NCI-H1092 treated with DMSO at 0.1 percent for 48 hours (cell line): Measurements from ENCODE around the gene PERCC1.
"Not testable (repeated sequence)": the region's sequence is repeated elsewhere in the genome, so short reads cannot be mapped to it uniquely, and the experiment has no call there.

Source experiments
- DNase-seq: peaks from one replicate; lab custom pipeline; 2025; lab: John Stamatoyannopoulos, UW

PERCC1 gene

GRCh38 chr16:1434644-1435592, 4.0 kb downstream of the PERCC1 start:
- DNase-seq: no peak

GRCh38 chr16:1435921-1436697, 5.2 kb downstream of the PERCC1 start:
- no peak for DNase-seq

DNA sequence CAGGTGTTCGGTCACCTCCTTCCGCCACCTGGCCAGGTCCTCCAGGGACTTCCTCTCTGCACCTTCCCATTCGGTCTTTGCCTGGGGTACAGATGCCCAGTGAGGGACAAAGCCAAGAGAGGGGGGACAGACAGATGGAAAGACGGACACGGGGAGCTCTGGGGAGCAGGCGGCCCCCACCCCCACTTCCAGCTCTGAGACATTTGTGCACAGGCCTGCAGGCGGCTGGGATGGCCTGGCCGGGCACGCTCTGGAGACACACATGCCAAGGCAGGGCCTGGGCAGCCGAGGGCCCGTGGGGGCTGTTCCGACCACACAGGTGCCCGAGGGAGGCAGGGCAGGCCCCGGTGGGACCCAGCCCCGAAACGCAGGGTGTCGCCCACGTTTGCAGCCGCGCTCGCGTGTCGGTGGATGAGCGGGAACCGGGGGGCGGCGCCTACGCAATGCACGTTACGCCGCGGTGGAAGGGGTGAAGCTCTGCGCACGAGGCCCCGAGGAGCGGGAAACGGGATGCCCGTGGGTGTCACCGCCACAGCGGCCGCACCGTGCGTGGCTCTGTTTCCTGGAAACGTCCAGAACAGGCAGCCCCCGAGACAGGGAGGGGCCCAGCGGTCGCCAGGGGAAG, 6.0 kb downstream of the PERCC1 start:
- DNase-seq: no peak

GRCh38 chr16:1437606-1438005, 6.7 kb downstream of the PERCC1 start:
- no peak for DNase-seq

- DNase-seq: peak; percentile 54
Measured at GRCh38 chr16:1438229-1439057, 7.6 kb downstream of the PERCC1 start.

DNA sequence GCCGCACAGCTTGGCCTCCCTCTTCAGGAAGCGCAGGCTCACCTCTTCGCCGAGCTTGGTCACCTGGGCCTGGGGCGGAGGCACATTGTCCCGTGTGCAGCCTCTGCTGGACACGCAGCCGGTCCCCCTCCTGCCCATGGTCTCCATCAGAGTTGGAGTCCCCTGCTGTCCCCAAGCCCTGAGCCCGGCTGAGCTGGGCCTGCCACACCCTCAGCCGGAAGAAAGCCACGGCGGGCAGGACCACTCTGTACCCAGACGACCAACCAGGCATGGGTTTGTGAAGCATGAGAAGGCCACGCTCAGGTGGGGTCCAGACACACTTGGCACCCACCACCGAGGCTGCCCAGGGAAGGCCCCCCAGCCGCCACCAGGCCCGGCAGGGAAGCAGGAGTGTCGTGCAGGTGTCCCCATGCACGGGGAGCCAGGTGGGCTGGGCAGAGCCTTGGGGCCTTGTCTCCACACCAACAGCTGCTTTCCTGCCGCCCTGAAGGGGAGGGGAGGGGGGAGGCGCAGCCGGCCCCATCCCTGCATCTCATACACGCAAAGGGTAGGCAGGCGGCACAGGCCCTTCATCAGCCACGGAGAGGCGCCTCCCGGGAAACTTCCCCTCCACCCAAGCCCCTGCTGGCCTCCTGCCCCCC, 8.3 kb downstream of the PERCC1 start:
- DNase-seq: no peak

- not testable (repeated sequence) for DNase-seq
Measured at GRCh38 chr16:1439699-1440074, 8.8 kb downstream of the PERCC1 start.

DNA sequence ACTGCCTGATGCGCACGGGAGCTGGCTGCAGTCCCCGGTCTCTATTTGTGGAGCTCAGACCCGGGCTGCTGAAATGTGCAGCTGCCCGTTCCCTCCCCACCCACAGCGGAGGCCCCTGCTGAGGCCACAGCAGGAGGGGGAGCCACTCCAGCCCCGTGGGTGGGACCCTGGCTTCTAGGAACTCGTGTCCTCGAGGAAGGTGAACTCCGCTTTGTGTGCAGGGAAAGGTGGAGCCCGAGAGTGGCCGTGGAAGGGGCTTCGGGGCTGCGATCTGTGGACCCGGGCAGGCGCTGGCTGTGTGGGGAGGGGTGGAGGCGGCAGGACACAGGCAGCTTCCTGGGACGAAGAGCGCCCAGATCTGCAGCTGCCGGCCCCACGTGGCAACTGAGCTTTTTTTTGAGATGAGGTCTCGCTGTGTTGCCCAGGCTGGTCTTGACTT, 10.5 kb downstream of the PERCC1 start:
- DNase-seq: no peak

DNA sequence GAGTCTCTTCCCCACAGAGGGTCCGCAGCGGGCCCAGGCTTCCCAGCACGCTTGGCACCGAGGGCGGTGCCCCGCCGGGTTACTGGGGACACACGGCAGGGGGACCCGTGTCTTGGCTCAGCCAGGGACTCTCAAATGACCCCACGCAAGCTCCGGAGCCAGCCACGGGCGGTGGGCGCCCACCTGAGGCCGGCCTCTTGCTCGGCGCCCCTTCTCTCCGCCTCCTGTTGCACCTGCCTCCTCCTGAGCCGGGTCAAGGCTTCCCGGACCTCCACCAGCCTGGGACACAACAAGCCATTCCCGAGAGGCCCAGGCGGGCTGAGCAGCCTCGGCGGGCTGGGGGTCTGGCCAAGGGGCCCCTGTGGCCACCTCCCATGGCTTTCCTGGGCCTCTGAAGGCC, 11.8 kb downstream of the PERCC1 start:
- no peak for DNase-seq

- DNase-seq: no peak
Measured at GRCh38 chr16:1443403-1443973, 12.6 kb downstream of the PERCC1 start.

GRCh38 chr16:1443980-1444729, 13.3 kb downstream of the PERCC1 start, which contains the start of gene CCDC154:
TSS of gene CCDC154 (minus strand) at chr16:1444556. CDS start at chr16:1444322, 234 bp downstream.
- no peak for DNase-seq

DNA sequence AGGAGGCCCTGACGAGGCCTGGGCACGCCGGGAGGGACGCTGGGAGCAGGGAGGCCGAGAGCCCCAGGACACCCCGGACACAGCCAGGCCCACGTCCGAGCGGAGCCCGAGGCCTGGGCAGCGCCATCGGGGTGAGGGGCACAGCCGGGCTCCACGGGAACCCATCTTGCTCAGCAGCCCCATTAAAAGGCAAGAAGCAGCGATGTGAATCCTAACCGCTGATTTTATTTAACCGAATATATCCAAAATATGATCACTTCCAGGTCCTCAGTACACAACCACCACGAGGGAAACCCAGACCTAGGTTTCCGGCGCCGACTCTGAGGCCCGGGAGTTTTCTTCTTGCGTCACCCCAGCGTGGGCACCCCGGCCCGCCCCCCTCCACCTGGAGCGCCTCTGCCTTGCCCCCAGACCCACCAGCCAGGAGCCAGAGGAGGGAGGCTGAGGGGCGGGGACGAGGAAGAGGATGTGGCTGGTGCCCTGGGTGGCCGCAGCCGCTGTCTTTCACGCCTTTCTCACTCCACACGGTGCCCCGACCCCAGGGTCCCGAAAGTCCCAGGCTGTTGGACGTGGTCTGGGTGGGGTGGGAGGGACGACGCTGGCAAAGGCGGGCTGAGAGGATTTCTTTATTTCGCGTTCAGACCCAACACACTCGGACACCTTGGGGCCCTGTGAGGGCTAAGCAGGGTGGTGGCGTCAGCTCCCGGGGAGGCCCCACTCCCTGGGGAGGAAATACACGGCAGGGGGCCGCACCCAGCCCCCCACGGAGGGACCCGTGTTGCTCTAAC, 14.0 kb downstream of the PERCC1 start:
- DNase-seq: no peak

- DNase-seq: no peak
Measured at GRCh38 chr16:1445518-1446203, 14.8 kb downstream of the PERCC1 start.

- DNase-seq: no peak
Measured at GRCh38 chr16:1446296-1447080, 15.6 kb downstream of the PERCC1 start.

DNA sequence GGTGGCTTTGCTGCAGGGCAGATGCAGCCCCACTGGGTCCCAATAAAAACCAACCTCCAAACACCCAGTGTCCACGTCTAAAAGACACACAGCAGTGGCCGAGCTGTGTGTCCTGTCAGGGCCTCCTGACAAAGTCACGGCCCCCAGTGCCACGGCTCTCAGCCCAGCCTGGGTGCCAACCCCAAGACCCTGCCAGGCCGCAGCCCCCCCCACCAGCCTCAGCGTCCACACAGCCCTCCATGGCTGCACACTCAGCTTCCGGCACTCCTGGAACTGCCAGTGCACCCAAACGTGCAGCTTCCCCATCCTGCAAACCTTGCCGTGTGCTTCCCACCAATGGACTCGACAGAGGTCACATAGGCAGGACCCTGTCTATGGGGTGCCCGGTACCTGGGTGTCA, 17.1 kb downstream of the PERCC1 start:
- DNase-seq: no peak

DNA sequence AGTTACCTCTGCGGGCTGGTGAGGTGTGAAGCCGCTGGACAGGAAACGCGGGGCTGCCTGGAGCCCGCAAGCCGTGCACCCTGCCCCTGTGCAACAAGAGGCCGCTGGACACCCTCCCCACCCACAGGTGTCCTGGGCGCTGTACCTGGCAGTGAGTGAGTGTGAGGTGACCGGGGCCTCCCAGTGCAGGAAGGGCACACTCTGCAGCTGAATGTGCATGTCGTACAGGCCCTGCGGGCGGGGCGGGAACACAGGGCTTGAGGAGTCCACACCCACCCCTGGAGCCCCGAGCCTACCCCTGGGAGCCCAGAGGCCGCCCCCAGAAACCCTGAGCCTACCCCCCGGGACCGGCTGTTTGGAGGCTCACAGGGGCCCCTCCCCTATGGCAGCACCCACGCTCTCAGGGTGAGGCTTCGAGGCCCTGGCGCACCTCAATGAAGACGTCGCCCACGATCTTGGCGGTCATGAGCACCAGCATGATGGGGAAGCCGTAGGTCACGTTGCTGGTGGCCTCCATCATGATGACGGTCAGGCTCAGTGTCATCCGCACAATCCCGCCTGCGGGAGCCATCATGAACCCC, 17.7 kb downstream of the PERCC1 start:
- DNase-seq: no peak

DNA sequence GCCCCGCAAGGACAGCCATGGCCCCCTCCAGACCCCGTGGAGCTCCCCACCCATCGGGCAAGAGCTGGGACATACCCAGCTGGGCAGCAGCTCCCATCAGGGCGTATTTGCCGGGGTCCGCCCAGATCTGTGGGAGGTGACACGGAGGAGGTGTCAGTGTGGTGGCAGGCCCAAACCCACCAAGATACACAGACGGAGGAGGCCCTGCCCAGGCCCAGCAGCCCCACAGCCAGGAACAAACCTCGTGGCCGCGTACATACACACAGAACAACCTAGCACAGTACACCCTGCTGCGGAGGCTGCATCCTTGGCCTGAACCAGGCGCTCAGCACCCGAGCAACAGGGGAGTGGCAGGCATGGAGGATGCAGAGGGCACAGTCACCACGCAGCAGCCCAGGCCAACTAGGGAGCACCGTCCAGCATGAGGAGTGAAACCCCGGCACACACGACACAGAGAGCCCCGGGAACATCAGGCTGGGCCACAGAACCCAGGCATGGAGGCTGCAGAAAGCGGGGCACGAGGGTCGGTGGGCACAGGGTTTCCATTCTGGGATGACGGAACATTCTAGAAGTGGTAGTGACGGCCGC, 18.4 kb downstream of the PERCC1 start:
- DNase-seq: no peak
